D341Med (cell line): ENCODE data around the gene HOXA13.

Experiments
- DNase-seq: peaks from one replicate; pipeline ENCODE4 v3.0.0; 2012; ENCODE audit warnings: low spot score

HOXA13 gene

DNA sequence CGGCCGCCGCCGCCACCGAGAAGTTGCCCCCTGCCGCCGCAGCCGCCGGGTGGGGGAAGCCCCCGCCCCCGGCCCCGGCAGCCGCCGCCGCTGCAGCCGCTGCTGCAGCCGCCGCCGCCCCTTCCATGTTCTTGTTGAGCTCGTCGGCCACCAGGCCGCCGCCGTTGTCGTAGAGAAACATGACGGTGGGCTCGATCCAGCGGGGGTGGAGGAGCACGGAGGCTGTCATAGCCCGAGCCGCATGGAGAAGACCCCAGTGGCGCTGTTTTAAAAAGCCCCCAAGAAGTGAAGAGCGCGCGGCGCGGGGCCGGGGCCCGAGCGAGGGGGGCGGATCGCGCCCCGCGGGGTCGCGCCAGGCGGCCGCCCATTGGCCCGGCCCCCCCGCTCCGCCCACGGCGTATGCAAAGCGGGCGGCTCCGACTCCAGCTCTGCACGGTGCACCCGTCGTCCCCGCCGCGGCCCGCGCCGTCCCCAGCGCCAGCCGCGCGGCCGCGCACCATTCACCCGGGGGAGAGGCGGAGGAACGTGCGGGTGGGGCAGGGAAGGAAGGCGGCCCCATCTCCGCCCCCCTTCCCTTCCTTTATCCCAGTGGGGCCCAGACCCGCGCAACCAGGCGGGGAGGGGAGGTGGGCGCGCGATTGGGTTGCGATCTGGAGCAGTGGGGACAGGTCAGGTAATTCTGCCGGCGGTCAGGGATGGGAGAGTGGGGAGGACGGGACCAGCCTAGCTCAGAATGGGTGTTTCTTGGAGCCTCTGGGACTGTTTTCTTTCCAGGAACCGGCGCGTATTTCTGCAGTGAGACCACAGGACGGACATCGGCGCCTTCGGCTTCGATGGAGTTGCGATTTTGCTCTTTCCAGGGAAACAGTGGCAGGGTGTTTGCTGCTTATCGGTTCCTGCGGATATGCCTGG lies at the start of gene HOXA13:
HOXA13 (minus strand) TSS at position 243 of the 912 bp plus-strand sequence; CDS start at position 229, 14 bp downstream.
- DNase-seq = peak; percentile 88

DNA sequence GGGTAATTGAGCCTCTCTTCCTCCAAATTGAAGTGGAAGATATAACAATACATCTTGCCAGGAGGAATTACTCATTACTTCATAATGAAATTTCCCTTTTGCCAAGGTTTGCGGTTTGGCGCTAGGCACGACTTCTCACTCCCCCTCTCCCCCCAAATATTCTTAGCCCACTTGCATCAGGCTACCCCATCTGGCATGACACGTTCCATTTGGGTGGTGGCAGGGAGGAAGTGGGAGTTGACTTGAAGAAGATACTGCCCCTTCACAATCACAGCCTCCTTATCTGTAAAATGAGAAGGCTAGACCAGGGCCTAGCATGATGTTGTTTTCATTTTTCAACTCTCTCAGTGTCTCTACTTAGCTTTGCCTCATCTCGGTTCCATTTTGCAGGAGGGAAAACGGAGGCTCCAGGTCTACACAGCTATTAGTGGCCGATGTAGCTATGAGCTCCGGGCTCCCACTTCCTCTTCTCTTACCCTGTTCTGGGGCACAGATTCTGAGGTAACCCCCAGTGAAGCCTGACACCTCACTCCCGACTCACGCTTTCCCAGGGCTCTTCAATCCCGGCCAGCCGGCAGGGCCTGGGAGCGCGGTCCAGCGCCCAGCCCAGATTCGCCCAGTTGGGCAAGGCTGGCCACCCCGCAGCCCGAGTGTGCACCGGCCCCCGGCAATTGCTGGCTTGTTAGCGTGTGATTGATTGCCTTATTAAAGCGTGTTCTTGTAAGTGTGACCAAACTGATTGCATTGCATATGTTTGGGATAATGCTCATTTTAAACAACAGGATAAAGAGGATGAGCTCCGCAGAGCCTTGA lies 49.2 kb upstream of the HOXA13 start:
- DNase-seq = no peak

DNA sequence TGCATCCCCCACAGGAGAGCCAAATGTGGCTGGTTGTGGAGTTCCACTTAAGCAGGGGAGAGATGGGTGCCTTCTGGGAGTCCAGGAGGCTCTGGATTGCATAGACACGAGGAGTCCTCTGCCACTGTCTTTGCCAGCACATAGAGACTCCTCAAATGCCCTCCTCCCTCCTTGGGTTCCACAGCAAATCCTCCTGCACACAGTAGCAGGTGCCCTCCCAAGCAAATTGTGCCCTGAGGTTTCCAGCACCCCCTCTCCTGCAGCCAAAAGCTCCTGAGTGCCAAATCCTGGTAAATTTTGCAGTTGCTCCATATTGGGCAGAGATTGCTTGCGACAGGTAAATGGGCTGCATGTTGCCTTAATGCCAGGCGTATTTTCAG lies 48.5 kb upstream of the HOXA13 start:
- no peak for DNase-seq

DNA sequence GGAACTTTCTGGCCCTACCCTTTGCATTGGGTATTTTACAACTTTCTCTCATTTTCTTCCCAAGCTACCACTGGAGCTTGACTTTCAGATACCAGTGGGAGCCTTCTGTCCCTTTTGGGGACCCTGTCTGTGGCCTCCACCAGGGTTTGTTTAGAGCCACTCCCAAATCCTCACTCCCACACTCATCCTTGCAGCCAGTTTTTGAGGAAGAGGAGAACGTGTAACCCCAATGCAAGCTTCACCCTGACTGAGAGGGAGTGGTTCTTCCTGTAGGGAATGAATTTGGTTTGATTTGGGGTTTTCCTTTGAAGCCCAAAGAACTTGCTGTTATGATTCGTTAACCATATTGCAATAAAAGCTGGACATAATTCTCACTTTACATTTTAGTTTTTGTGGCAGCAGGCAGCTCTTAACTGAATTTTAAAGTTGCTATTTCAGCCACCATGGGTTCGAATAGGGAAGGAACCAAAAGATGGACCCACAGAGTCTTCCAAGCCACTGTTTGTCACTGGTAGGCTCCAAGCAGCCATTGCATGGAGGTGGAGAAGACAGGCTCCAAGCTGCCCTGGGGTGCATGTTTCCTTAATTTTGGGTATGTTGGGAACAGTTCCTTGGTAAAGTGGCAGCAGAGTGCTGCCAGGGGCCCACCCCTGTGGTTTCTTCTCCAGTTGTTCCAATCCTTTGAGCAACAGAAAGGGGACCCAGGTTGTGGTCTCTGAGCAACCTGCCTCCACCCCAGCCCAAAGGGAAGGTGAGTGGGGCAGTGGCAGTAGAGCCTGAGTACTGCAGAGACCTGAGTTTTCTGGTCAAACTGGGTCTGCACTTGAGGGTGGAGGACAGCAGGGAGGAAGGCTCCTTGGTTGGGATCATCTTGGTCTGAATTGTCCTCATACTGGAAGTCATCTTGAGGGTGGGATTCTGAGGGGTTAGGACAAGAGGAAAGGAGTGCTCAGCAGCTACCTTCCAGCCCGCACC lies 47.8 kb upstream of the HOXA13 start:
- no peak for DNase-seq

DNA sequence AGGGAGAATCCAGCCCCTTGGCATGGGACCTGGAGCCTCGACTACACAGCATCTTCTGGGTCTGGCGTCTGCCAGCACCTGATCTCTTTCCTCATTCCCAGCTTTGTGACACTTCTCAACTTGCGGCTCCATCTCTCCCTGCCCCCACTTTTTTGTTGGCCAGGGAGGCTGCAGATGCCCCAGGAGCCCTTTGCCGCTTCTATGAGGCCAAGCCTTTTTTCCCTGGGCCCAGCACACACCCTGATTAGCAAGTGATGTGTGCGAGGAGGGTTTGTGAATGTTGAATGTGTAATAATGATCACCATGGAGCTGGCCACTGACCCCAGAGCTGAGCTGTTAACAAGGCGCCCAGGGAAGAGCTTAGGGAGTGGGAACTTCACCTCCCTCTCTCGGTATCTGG lies 47.1 kb upstream of the HOXA13 start:
- no peak for DNase-seq

DNA sequence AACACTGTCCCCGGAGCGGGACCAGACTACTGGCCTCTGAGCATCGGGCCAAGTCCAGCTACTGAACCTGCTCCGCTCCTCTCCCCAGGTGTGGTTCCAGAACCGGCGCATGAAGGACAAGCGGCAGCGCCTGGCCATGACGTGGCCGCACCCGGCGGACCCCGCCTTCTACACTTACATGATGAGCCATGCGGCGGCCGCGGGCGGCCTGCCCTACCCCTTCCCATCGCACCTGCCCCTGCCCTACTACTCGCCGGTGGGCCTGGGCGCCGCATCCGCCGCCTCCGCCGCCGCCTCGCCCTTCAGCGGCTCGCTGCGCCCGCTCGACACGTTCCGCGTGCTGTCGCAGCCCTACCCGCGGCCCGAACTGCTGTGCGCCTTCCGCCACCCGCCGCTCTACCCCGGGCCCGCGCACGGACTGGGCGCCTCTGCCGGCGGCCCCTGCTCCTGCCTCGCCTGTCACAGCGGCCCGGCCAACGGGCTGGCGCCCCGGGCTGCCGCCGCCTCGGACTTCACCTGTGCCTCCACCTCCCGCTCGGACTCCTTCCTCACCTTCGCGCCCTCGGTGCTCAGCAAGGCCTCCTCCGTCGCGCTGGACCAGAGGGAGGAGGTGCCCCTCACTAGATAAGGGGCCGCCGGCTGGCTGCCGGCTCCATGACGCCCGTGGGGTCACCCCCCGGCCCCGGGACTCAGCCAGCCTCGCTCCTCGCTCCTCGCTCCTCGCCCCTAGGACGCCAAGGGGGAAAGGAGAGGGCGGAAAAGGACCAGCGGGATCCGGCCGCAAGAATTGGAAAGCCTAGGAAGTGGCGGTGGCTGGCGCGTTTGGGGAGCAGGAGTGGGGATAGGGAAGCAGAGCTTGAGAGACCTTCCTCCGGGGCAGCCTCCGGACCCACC lies 46.2 kb upstream of the HOXA13 start:
- peak; percentile 72 for DNase-seq

DNA sequence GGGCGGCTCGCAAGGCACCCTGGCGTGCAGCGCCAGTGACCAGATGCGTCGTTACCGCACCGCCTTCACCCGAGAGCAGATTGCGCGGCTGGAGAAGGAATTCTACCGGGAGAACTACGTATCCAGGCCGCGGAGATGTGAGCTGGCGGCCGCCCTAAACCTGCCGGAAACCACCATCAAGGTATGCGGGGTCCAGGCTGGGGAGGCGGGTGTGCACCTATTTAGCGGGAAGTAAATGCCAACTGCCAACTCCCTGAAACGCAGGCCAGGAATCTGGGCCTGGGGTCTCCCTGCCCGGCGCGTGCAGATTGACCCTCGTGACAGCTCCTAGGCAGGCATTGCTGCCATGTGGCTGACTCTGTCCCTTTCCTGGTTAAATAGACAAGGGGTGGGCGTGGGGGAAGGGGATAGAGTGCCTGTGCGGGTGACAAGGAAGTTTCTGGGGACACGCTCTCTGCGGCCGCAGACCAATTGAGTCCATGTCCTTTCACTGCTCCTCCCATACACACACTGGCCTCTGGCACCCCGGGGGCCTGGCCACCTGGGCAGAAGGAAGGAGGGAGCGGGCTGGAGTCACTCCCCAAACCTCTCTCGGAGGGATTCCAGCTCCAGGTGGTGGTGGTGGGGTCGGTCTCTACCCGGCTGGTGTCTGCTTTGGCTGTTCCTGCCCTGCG lies 45.4 kb upstream of the HOXA13 start:
- DNase-seq = no peak

DNA sequence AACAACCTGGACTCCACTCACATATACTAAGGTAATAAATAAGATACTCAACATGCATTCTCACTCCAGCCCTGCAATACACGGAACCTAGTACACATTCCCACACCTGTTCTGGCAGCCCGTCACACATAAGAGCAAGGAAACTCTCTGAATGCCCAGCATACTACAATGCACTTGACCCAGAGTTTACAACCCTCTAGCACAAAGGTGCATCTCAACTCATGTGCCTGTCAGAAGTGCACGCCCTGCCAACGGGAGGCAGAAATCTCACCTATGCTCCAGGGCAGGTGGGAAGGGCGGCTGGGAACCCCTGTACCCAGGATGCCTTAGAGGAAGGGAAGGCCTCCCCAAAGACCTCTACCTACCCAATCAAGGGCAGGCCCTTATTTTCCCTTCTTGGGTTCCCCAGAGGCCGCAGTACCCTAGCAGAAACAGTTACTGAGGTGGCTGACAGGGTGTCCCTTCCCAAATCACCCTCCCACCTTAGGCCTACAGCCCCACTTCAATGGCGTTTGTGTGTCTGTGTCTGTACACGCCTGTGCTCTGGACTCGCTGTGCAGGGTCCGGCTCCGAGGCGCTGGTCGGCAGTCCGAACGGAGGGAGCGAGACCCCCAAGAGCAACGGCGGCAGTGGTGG lies 44.7 kb upstream of the HOXA13 start:
- no peak for DNase-seq

DNA sequence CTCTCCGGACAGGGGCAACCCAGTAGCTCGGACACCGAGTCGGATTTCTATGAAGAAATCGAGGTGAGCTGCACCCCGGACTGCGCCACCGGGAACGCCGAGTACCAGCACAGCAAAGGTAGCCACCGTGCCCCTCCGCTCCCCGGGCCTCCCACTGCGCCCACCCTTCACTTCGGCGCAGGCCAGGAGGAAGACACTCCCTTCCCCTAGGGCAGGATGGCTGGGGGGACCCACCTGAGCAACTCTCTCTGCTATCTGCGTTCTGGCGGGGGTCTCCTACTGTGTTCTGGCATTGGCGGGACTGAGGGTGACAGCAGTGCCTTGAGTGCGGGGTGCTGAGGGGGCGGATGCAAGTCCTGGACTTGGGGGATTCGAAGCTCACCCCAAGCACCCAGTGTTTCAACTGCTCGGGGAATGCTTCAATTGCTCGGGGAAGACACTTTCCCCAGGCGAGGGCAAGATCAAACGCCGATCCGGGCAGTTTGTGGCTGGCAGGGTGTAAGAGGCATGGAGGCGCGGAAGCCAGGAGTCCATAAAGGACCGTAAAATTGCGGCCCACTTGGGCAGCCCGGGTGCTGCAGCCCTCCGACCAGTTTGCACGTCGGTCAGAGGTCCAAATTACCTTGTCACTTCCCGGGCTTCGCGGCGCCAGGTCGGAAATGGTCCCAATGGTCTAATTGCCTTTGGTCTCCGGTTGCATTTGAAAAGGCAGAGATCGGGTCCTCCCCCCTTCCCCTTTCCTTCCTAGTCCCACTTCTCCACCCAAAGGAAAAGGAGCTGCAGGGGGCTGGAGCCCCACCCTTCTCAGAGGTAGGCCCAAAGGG lies 43.7 kb upstream of the HOXA13 start:
- no peak for DNase-seq

DNA sequence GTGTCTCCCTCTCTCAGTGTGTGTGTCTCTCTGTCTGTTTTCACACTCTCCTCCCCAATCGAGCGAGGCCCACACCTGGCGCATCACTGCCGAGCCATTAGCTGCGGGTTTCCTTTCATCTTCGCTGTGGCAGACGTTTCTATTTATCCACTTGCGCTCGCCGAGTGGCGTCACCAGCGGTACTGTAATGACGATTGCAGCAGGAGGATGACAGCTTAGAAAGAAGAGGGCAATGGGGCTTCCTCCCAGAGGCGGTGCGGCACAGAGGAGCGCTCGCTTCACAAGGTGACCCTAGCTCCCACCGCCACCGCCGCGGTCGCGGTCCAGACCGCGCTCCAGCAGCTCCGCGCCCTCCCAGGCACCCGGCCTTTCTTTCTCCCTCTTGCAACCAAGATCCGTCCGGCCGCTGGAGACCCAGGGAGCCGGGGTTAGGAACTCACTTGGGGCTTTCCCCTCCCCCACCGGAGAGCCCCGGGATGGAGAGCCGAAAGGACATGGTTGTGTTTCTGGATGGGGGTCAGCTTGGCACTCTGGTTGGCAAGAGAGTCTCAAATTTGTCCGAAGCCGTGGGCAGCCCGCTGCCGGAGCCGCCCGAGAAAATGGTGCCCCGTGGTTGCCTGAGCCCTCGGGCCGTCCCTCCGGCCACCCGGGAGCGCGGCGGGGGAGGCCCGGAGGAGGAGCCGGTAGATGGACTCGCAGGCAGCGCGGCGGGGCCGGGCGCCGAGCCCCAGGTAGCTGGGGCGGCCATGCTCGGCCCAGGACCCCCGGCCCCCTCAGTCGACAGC lies 42.9 kb upstream of the HOXA13 start, which contains the start of gene EVX1:
EVX1 (plus strand) TSS at position 248 of the 785 bp plus-strand sequence; CDS start at position 477, 229 bp downstream.
- DNase-seq = no peak

DNA sequence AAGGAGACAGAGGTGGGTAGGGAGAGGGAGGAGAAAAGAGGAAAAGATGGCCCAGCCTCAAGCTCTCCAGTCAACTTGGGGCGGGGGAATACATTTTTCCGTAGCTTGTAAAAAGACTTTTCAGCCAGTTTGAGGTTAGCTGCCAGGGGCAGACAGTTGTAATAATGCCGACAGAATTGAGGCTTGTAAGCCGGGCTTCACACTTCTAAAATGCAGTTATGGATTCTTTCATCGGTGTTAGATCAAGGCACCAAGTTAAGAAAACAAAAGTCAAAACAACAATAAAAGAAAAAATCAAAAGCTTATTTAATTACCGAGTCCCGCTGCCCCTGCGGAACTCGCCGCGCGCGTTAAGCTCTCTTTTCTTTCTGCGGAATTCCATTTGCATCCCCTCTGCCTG lies 42.3 kb upstream of the HOXA13 start:
- DNase-seq = no peak

DNA sequence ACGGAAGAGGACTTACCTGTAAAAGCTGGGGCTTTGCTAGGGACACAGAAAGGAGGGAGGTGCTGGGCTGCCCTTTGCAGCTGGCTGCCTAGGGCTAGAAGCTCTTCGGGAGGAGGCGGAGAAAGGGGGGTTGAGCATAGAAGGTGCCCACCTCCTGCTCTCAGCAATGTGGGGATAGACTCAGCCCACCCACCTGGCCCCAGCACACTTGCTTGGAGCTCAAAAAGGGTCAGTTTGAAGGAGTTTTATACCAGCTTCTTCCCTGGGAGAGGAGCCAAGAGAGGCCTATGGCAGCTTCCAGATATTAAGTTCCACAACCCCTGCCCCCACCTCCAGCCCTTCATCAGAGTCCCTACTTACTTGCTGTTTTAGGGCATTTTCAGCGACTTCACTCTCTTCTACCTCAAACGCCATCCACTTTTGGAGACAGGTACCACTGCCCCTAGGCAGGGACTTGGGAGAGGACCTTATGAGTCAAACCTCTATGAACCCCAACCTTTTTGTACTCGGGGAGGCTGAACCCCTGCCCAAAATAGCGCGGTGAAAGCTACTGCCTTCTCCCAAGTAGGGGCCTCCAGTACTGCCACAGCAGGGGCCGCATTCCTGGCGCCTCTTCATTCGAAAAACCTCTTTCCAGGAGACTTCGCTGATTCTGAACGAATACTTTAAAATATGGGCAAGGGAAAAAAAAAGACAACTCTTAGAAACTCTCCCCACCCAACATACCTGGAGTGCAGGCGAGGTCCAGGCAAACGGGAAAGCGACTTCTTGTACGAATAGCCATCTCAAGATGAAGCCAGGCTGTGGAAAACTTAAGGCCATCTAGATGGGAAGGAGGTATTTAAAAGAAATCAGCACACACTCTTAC lies 41.5 kb upstream of the HOXA13 start:
- DNase-seq = no peak

DNA sequence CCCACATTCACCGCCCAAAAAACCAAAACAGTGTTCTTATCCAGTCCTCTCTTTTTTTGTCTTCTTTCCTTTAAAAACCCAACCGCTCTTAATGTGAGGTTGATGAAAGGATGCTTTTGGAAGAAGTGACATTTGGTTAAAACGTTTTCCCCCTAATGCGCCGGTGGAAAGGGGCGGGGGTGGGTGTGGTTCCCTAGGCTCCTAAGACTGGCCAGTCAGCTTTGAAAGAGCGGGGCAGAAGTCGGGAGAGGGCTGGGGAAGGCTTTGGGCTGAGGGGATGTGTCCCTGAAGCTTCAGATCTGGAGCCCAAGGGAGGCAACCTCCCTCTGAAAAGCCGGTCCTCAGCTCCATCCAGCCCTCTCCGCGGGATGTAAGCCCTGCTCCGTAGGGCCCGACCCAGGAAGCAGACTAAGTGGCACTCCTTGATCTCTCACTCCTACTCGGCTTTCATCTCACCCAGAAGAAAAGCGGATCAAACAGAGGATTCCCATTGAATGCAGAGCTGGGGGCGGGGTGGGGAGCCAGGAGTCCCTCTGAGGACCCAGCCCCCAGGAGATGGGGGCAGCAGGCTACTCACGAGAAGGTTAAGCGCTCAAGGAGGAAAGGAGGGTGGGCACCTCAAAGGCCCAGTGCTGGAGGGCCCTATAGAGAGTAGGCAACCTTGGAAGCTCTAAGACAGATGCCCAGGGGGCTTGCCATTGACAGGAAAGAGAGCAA lies 40.3 kb upstream of the HOXA13 start:
- DNase-seq = no peak

DNA sequence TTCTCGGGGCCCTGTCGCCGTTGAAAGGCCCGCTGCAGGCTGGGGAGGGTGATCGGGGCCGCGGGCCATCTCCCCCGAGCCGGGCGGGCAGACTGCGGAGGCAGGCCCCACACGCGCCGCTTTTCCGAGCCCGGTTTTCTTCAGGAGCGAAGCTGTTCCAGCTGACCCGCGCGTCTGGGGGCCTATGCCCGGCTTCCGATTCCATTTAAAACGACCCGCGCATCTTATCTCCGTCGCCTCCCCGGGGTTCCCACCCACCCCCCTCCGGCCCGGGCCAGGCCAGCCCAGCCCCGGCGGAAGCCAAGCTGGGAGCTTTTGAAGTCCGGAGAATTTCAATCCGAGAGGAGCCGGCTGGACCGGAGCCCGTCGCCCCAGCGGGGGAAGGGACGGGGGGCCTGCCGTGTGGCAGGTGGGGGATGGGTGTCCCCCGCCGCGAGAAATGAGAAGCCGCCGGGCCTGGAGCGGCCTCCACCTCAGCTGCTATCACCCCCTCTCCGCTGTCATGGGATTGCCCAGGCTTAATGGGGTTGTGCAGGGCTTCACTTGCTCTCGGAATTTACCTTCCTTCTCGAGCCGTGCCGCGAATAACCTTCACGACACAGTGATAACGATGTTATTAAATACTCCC lies 39.6 kb upstream of the HOXA13 start:
- DNase-seq = no peak

DNA sequence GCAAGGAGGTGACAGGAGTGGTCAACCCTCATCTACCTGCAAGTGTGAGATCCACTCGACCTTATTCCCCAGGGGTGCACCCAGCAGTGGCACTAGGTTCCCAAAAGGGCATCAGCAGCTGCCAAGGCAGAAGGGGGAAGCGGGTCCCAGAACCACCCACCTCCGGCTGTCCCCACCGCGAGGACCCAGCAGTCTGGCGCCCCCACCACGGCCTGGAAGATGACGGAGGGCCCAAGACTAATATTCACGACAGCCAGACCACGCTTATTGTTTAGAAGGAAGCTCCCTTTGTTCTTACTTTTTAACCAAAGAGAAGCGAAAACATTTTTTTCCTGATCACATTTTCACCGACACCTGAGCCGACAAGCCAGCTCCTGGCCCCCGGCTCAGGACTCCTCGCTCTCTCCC lies 39.1 kb upstream of the HOXA13 start:
- DNase-seq = no peak
